Neural cell (in vitro differentiated cells): Measurements from ENCODE around the gene PVALB. TPM values are rescaled to one million over a fixed set of nuclear protein-coding genes. Genes with fewer than 3 reads are reported as not detected.

ENCODE experiments used
- H2AFZ ChIP-seq: fragments of 200-600, 300-800 bp; sonication (generic), shearing (Covaris generic); 2 replicates; pipeline ENCODE4 v1.6.0; 2014; ENCODE audit warnings: low read depth, mild to moderate bottlenecking, antibody characterized with exemption, low read length, moderate library complexity
- H3F3A ChIP-seq: fragments of 200-600 bp; shearing (Covaris generic); 2 replicates; pipeline ENCODE4 v1.6.1; 2016; ENCODE audit warnings: mild to moderate bottlenecking, moderate library complexity, mixed read lengths, antibody characterized with exemption, low read length; ENCODE audit not compliant: insufficient read depth, poor library complexity, severe bottlenecking
- H3K27ac ChIP-seq: fragments of 200-600, 300-800 bp; sonication (generic), shearing (Covaris generic); 2 replicates; pipeline ENCODE4 v1.5.1; 2014; ENCODE audit warnings: mild to moderate bottlenecking, low read length, moderate library complexity
- H3K27me3 ChIP-seq: fragments of 300-800, 200-600 bp; sonication (generic), shearing (Covaris generic); 2 replicates; pipeline ENCODE4 v1.6.0; 2014; ENCODE audit warnings: mild to moderate bottlenecking, low read depth, low read length, moderate library complexity; ENCODE audit not compliant: insufficient read depth
- H3K36me3 ChIP-seq: fragments of 300-800, 200-600 bp; sonication (generic), shearing (Covaris generic); 2 replicates; pipeline ENCODE4 v1.5.1; 2014; ENCODE audit warnings: mild to moderate bottlenecking, antibody characterized with exemption, low read length, moderate library complexity; ENCODE audit not compliant: insufficient read depth
- H3K4me2 ChIP-seq: fragments of 300-800, 200-600 bp; sonication (generic), shearing (Covaris generic); 2 replicates; pipeline ENCODE4 v1.6.0; 2014; ENCODE audit warnings: mild to moderate bottlenecking, low read length
- H3K4me3 ChIP-seq: fragments of 300-800, 200-600 bp; sonication (generic), shearing (Covaris generic); 2 replicates; pipeline ENCODE4 v1.5.1; 2014; ENCODE audit warnings: mild to moderate bottlenecking, low read length, moderate library complexity
- H3K79me2 ChIP-seq: fragments of 200-600 bp; shearing (Covaris generic); replicated peaks from 2 replicates; pipeline ENCODE4 v1.6.0; 2014; ENCODE audit warnings: mild to moderate bottlenecking, low read length, moderate library complexity; ENCODE audit not compliant: insufficient read depth
- H3K9ac ChIP-seq: fragments of 300-800, 200-600 bp; sonication (generic), shearing (Covaris generic); 2 replicates; pipeline ENCODE4 v1.6.1; 2016; ENCODE audit warnings: mild to moderate bottlenecking, low read length, mixed read lengths
- H3K9me2 ChIP-seq: fragments of 200-600 bp; shearing (Covaris generic); 2 replicates; pipeline ENCODE4 v1.6.1; 2016; ENCODE audit warnings: mild to moderate bottlenecking, low read length, mixed read lengths; ENCODE audit not compliant: insufficient read depth
- H3K9me3 ChIP-seq: fragments of 200-600, 300-800 bp; sonication (generic), shearing (Covaris generic); 2 replicates; pipeline ENCODE4 v1.6.1; 2016; ENCODE audit warnings: mild to moderate bottlenecking, mixed run types, low read length, moderate library complexity, mixed read lengths
- H4K20me1 ChIP-seq: fragments of 200-600 bp; shearing (Covaris generic); 2 replicates; pipeline ENCODE4 v1.6.1; 2016; ENCODE audit warnings: mild to moderate bottlenecking, mixed run types; ENCODE audit not compliant: insufficient read depth
- EP300 ChIP-seq: fragments of 450-650 bp; conservative IDR thresholded peaks from 2 replicates; pipeline ENCODE4 v1.6.1; 2014; ENCODE audit warnings: antibody characterized with exemption, mild to moderate bottlenecking, moderate library complexity; ENCODE audit not compliant: poor library complexity, severe bottlenecking
- EZH2 ChIP-seq: fragments of 200-600, 300-800 bp; shearing (Covaris generic), sonication (generic); IDR thresholded peaks from 2 replicates; pipeline ENCODE4 v1.6.1; 2014; ENCODE audit warnings: antibody characterized with exemption, low read length, borderline replicate concordance, mild to moderate bottlenecking; ENCODE audit not compliant: insufficient read depth, poor library complexity, severe bottlenecking
- MXI1 ChIP-seq: fragments of 450-650 bp; conservative IDR thresholded peaks from 2 replicates; pipeline ENCODE4 v1.6.1; 2014; ENCODE audit warnings: antibody characterized with exemption, mild to moderate bottlenecking; ENCODE audit not compliant: poor library complexity, severe bottlenecking
- POLR2AphosphoS5 ChIP-seq: IDR thresholded peaks from 2 replicates; pipeline ENCODE4 v1.6.1; 2012
- RAD21 ChIP-seq: fragments of 450-650 bp; conservative IDR thresholded peaks from 2 replicates; pipeline ENCODE4 v1.6.1; 2014; ENCODE audit warnings: antibody characterized with exemption, mild to moderate bottlenecking, moderate library complexity
- SMC3 ChIP-seq: fragments of 450-650 bp; conservative IDR thresholded peaks from 2 replicates; pipeline ENCODE4 v1.6.1; 2014; ENCODE audit warnings: antibody characterized with exemption, mild to moderate bottlenecking, moderate library complexity; ENCODE audit not compliant: poor library complexity
- TAF1 ChIP-seq: IDR thresholded peaks from 2 replicates; pipeline ENCODE4 v1.6.1; 2012; ENCODE audit warnings: low read depth
- polyA plus RNA-seq: library from polyadenylated mRNA; depleted of rRNA; stranded (reverse); fragments of >200 nt; gene quantifications from 2 replicates; pipeline ENCODE4 v1.2.3, GENCODE V29; 2014
- TF ChIP-seq, protein P1 (sequence below): fragments of 450-650 bp; IDR thresholded peaks from 2 replicates; pipeline ENCODE4 v1.5.1; 2014; ENCODE audit warnings: antibody characterized with exemption, mild to moderate bottlenecking, moderate library complexity; ENCODE audit not compliant: poor library complexity, severe bottlenecking
- TF ChIP-seq, protein P2 (sequence below): IDR thresholded peaks from 2 replicates; pipeline ENCODE4 v1.6.1; 2012; ENCODE audit warnings: borderline replicate concordance

The PVALB gene
- polyA plus RNA-seq, 1 donor from 2014 or later = not detected

GRCh38 chr22:36819112-36819511 is 2.3 kb upstream of the PVALB start:
- Histone ChIP-seq H3K27me3 (peaks cover 43% of the 10 kb centered on the region), H3K4me3 (no peak overlapping the region), H3K9ac (no peak overlapping the region), H3F3A (no peaks in the 10 kb centered on the region), H2AFZ (no peak overlapping the region), H3K36me3 (no peaks in the 10 kb centered on the region), H4K20me1 (no peaks in the 10 kb centered on the region), H3K27ac (no peak overlapping the region), H3K4me2 (no peak overlapping the region), H3K79me2 (no peaks in the 10 kb centered on the region), H3K9me3 (no peaks in the 10 kb centered on the region), H3K9me2 (no peaks in the 10 kb centered on the region)
- TF ChIP-seq MXI1 (no peak), EZH2 (no peak), EP300 (no peak), SMC3 (no peak), POLR2AphosphoS5 (no peak), TAF1 (no peak), RAD21 (no peak)
- TF ChIP-seq, protein P1, sequence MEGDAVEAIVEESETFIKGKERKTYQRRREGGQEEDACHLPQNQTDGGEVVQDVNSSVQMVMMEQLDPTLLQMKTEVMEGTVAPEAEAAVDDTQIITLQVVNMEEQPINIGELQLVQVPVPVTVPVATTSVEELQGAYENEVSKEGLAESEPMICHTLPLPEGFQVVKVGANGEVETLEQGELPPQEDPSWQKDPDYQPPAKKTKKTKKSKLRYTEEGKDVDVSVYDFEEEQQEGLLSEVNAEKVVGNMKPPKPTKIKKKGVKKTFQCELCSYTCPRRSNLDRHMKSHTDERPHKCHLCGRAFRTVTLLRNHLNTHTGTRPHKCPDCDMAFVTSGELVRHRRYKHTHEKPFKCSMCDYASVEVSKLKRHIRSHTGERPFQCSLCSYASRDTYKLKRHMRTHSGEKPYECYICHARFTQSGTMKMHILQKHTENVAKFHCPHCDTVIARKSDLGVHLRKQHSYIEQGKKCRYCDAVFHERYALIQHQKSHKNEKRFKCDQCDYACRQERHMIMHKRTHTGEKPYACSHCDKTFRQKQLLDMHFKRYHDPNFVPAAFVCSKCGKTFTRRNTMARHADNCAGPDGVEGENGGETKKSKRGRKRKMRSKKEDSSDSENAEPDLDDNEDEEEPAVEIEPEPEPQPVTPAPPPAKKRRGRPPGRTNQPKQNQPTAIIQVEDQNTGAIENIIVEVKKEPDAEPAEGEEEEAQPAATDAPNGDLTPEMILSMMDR = no peak
- TF ChIP-seq, protein P2, sequence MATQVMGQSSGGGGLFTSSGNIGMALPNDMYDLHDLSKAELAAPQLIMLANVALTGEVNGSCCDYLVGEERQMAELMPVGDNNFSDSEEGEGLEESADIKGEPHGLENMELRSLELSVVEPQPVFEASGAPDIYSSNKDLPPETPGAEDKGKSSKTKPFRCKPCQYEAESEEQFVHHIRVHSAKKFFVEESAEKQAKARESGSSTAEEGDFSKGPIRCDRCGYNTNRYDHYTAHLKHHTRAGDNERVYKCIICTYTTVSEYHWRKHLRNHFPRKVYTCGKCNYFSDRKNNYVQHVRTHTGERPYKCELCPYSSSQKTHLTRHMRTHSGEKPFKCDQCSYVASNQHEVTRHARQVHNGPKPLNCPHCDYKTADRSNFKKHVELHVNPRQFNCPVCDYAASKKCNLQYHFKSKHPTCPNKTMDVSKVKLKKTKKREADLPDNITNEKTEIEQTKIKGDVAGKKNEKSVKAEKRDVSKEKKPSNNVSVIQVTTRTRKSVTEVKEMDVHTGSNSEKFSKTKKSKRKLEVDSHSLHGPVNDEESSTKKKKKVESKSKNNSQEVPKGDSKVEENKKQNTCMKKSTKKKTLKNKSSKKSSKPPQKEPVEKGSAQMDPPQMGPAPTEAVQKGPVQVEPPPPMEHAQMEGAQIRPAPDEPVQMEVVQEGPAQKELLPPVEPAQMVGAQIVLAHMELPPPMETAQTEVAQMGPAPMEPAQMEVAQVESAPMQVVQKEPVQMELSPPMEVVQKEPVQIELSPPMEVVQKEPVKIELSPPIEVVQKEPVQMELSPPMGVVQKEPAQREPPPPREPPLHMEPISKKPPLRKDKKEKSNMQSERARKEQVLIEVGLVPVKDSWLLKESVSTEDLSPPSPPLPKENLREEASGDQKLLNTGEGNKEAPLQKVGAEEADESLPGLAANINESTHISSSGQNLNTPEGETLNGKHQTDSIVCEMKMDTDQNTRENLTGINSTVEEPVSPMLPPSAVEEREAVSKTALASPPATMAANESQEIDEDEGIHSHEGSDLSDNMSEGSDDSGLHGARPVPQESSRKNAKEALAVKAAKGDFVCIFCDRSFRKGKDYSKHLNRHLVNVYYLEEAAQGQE = no peak

GRCh38 chr22:36818010-36818642 is 1.3 kb upstream of the PVALB start:
- Histone ChIP-seq H3K27me3 (peaks cover 43% of the 10 kb centered on the region), H3F3A (no peaks in the 10 kb centered on the region), H3K79me2 (no peaks in the 10 kb centered on the region), H3K36me3 (no peaks in the 10 kb centered on the region), H2AFZ (no peak overlapping the region), H4K20me1 (no peaks in the 10 kb centered on the region), H3K4me2 (no peak overlapping the region), H3K27ac (no peak overlapping the region), H3K9me2 (no peaks in the 10 kb centered on the region), H3K9me3 (no peaks in the 10 kb centered on the region), H3K4me3 (no peak overlapping the region), H3K9ac (no peak overlapping the region)
- no peak for TF ChIP-seq EZH2
- TF ChIP-seq MXI1 = no peak
- no peak for TF ChIP-seq RAD21
- TF ChIP-seq EP300 = no peak
- TF ChIP-seq, protein P2 = no peak
- TF ChIP-seq SMC3 = no peak
- TF ChIP-seq, protein P1 = no peak
- TF ChIP-seq TAF1 = no peak
